HuH-7.5 (cell line): ENCODE data around the gene MORN1.

ENCODE experiments used
- DNase-seq: peaks from one replicate; pipeline ENCODE4 v3.0.0; 2011; ENCODE audit warnings: low spot score

The MORN1 gene

DNA sequence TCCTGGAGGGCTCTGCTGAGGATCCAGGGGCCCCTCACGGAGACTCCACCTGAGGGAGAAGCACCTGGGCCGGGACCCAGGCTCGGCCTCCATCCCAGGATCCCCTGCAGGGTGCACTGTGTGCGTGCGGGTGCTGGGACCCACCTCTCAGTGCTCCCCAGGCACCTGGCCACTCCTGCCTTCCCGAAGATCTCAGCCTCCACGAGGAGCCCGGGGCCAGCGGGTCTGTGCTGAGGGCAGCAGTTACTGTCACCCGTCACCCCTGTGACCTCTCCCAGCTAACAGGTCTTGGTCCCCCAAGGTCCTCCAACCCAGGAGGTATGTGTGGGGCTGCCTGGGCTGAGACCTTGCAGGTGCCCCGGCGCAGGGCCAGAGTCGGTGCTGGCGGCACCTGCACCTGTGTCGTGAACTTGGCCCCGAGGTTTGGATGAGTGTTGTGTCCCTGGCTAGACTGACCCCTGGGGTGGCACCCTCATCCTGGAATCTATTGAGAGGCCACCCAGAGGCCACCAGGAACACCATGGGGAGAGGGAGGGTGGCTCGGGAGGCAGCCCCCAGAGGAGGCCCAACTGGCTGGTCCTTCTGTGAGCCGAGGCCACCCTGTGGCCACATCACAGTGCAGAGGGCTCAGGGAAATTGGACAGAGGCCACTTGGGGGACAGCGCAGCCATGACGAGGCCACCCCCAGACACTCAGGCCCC lies 17.7 kb downstream of the MORN1 start:
- DNase-seq, result no peak

DNA sequence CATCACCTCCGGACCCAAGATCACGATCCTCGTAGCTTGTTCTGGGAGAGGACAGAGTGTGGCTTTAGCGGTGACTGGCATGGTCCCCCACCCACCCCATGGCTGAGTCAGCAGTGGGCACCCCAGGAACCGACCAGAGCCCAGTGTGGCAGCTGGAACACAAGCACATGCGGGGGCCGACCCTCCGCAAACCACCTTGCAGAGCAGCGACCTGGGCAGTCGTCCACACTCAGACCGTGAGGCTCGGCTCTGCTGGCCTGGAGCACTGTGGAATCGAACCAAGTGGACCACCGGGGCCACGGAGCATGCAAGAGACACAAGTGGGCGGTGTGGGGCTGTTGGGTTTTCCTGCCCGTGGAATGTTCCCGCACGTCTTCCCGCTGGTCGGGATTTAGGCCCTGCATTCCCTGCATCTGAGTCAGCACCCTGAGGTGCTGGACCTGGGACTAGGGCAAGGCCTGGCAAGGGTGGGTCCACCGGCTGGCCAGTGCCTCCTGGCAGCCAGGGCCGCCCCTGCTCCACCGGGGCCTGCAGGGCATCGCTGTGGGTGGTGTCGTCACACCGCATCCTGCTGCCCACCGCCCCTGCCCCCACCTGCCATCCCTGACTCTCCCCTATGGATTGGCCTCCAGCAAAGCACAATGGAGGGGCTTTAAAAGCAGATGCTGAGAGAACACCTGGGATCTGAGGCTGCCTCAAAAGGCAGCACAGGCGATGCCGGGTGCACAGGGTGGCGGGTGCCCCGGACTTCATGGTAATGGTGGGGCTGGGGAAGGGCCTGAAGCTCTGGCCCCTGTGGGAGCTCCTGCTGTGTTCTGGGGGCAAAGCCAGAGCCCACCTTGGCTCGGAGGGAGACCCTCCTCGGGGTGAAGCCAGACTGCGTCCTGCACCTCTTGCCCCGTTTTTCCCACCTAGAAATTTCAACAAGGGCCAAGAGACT lies 18.5 kb downstream of the MORN1 start:
- no peak for DNase-seq

GRCh38 chr1:2368053-2368744 lies 23.2 kb downstream of the MORN1 start:
- no peak for DNase-seq

DNA sequence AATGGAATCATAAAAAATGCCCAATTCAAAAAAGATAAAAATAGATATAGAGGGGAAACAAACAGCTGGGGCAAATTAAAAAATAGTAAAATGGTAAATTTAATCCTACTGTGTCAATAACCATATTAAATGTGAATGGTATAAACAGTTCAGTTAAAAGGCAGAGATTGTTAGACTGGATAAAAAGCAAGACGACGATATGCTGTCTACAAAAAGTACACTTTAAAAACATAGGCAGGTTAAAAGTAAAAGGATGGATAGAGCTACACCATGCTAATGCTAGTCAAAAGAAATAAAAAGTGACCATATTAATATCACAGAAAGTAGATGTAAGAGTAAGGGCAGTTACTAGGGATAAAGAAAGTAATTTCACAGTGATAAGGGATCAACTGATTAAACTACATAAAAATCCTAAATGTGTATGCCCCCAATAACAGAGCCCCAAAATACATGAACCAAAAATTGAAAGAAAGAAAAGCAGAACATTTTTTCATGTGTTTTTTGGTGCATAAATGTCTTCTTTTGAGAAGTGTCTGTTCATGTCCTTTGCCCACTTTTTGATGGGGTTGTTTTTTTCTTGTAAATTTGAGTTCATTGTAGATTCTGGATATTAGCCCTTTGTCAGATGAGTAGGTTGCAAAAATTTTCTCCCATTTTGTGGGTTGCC lies 27.4 kb downstream of the MORN1 start:
- no peak for DNase-seq

GRCh38 chr1:2360588-2361364 lies 30.6 kb downstream of the MORN1 start:
- no peak for DNase-seq

GRCh38 chr1:2358651-2359640 lies 32.4 kb downstream of the MORN1 start:
- DNase-seq, result no peak

DNA sequence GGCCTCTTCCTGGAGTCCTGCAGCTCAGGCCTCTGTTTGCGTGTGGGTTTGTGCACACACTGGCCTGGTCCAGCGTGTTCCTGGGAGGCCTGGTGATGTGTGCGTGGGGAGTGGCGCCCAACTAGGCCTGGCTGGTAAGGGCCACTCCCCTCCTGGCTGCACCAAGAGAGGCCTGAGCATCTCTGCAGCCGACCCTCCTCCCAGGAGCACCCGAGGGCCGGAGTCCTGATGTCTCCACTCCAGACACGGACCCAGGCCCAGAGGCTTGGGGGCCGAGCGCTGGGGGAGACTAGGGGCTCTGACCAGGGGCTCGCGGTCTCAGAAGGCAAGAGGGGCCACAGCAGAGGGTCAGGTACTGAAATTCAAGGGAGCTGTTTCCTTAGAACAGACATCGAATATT lies 33.3 kb downstream of the MORN1 start:
- DNase-seq, result no peak

DNA sequence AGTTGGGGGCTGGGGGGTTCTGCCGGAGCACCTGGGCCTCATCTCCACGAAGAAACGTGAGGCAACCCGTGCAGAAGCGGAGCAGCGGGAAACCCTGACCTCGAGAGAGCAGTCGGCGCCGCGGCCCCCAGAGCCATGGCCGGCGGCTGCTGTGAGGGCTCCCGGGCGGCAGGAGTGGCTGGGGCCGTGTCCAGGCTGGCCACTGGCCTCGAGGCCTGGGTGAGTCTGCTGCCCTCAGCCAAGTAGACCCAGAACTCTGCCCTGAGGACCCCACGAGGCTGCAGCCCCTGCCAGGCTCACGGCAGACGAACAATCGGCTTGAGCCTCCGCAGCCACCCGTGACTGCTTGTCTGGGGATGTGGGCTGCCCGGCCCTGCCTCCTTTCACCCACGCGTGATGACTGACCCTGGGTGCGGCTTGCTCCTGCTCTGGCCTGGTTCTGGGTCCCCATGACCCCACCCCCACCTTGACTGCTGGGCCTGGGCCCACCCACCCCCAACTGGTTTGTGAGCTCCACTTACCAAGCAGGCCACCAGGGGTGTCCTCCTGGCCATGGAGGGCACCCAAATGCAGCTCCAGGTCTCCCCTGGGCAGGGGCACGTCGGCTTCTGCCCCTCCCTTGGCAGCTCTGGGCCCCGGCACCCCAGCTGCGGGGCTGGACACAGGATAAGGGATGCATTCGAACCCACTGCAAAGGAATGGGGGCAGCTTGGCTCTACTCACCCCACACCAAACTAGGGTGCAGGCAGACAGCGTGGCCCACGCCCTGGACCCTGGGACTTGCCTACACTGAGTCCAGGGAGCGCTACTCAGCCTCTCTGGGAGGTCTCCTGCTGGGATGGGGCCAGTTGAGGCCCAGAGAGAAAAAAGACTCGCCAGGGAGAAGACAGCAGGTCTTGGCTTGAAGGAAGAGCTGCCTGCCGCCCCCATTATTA lies 34.2 kb downstream of the MORN1 start:
- DNase-seq, result no peak

DNA sequence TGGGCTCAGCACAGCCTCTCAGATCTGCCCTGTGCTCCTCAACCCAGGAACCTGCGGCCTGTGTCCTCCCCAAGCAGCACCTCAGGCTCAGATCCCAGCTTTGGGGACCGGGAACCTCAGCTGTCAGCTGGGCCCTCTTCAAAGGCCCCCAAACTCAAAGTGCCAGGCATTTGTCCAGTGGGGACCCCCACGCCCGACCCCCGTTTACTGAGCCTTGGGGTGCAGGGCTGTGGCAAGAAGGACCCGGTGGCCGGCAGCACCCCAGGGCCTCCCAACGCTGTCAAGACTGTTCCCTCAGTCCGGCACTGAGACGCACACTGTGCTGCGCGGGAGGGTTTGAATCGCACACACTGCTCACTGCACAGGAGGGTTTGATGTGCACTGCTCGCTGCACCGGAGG lies 35.0 kb downstream of the MORN1 start:
- no peak for DNase-seq

DNA sequence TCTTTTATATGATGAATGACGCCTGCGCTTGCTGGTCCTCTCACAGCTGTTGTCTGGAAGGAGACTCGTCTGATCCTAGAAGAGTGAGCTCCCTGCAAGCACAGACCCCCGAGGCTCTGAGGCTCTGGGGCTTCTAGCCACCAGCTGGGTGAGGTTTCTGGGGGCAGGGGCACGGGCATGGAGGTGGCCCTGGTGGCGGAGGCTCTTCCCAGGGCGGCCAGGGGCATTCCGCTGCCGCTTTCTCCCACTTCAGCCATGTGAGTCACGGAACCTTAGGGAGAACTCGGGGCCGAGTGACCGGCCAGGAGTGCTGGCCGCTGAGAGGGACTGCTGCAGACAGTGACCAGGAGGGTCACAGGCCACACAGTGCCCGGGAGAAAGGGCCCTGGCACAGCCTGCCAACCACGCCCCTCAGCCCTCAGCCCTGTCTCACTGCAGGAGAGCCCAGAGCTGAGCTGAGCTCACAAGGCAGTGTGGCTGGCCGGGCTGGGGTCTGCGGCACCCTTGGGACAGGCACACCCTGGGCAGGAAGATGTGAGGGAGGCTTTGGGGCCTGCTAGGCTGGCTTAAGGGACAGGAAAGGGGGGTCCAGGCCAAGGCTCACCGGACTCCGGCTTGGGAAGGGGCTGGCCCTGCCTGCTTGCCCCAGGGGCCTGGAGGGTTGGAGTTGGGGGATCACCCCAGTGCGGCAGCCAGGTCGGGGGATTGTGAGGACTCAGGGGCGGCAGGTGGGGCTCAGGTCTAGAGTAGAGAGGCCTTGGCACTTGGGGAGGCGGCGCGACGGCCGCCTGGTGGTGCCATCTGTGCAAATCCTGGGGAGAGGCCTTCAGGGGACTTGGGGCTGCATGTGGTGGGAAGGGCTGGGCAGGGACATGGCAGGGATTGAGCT lies 35.7 kb downstream of the MORN1 start:
- no peak for DNase-seq

- DNase-seq, result no peak
Observed at GRCh38 chr1:2354511-2355372, 36.6 kb downstream of the MORN1 start.

DNA sequence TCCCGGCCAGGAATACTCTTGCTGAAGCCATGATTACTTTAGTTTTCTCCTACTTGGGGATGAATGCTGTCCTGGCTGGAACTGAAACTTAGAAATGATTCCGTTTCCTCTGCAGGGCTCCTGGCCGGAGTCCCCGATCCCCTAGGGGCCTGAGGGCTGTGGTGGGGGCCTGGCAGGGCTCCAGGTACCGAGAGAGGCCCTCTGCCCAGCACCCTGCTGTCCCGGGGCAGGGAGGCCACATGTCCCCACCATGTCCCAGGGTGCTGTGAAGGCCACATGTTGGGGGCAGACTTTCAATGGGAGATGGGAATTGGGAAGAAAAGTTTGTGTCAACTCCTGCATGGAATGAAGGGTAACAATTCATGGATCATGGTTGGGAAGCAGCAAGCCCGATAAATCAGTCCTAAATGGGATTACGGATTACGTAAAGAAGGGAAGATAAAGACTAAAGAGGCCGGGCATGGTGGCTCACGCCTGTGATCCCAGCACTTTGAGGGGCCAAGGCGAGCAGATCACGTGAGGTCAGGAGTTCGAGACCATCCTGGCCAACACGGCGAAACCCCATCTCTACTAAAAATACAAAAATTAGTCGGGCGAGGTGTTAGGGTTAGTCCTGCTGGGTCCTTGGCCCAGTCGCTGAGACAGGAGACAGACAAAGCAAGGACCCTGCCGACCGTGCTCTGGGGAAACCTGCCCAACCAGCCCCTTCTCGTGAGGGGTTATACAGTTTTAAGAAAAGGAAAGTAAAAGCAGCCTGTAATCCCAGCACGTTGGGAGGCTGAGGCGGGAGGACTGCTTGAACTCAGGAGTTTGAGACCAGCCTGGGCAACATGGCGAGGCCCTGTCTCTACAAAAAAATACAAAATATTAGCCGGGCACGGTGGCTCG lies 37.6 kb downstream of the MORN1 start:
- no peak for DNase-seq

- no peak for DNase-seq
Observed at GRCh38 chr1:2352897-2353550, 38.3 kb downstream of the MORN1 start.

DNA sequence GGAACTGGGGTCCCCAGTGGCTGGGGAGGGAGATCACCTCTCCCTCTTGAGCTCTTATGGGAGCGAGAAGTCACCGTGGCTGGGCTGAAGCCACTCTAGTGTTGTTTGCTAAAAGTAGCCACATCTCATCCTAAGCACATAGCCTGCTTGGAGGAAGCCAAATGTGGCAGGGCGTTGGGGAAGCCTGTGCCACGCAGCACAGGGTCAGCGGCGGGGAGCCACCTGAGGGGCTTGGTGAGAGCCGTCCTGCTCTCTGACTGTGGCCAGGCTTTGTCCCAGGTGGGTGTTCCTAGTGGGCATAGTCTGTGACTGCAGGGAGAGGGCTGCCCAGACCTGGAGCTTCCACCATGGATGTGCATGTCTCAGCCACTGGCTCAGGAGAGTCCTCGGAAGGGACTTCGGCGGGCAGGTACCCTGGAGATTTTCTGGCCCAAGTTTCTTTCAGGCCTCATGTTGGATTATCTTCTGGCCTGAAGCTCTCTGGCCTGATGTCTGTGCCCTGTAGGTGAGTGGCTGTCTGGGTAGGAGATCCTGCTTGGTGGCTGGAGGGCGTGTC lies 38.9 kb downstream of the MORN1 start:
- DNase-seq, result no peak

DNA sequence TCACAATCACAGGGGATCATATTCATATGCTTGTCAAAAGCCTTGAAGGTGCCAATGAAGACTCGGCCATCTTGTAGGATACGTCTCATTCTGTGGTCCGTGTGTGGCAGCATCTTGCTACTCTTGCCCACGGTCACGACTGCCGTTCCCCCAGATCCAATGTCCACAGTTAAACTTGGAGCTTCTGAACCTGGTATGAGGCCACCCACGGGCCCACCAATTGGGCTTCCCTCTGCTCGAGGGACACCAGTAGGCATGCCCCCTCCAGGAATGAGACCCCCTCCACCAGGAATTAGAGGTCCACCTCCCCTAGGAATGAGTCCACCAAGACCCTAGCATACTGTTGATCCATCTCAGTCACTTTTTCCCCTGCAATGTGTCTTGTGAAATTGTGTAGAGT lies 39.6 kb downstream of the MORN1 start:
- DNase-seq, result no peak
